Stimulated activated CD8-positive, alpha-beta memory T cell treated with anti-CD3 and anti-CD28 coated beads, Interleukin-2, amount 100 ng/mL, for 48 hours (primary cell): Measurements from ENCODE around the gene HPSE2.

Experiments used
- DNase-seq, 2 donors: peaks; one replicate each; pipeline ENCODE4 v3.0.0-alpha.2; 2020; ENCODE audit warnings: low read depth in 2 of 2

The HPSE2 gene

DNA sequence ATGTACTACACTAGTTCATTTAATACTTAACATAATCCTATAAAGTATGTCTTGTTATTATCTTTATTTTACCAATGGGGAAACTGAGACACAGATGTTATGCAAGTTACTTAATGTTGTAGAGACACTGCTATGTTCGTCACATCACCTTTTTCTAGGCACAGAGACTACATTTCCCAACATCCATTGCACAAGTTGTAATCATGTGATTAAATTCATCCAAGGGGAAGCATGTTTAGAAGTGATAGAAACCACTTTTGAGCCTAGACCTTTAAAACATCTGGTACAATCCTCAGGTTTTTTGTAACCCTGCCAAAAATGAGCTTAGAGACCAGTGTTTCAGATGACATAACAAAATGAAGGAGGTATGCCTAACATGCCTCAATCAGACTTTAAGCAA, 402.1 kb downstream of the HPSE2 start:
- no peak for DNase-seq

- DNase-seq = no peak
These were observed 402.9 kb downstream of the HPSE2 start for GRCh38 chr10:98832738-98833137.

GRCh38 chr10:98832196-98832595, 403.5 kb downstream of the HPSE2 start:
- DNase-seq = no peak

DNA sequence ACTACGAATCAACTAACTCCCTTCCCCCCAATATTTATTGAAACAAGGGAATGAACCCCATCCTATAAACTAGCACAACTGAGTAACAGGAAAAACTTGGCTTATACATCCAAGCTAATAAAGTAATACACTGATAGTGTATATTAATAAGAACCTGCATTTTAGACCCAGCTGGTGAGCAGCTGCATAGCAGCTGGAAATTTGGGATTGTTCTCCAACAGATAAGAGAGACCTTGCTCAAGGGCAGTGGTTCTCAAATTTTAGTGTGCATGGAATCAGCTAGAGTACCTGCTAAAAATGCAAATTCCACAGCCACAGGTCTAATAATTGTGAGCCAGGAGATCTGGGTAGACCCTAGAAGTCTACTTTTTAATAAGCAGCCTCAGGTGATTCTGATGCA, 404.3 kb downstream of the HPSE2 start:
- no peak for DNase-seq

GRCh38 chr10:98825741-98826140, 409.9 kb downstream of the HPSE2 start:
- no peak for DNase-seq

- no peak for DNase-seq
These were observed 418.3 kb downstream of the HPSE2 start for GRCh38 chr10:98817396-98817795.

DNA sequence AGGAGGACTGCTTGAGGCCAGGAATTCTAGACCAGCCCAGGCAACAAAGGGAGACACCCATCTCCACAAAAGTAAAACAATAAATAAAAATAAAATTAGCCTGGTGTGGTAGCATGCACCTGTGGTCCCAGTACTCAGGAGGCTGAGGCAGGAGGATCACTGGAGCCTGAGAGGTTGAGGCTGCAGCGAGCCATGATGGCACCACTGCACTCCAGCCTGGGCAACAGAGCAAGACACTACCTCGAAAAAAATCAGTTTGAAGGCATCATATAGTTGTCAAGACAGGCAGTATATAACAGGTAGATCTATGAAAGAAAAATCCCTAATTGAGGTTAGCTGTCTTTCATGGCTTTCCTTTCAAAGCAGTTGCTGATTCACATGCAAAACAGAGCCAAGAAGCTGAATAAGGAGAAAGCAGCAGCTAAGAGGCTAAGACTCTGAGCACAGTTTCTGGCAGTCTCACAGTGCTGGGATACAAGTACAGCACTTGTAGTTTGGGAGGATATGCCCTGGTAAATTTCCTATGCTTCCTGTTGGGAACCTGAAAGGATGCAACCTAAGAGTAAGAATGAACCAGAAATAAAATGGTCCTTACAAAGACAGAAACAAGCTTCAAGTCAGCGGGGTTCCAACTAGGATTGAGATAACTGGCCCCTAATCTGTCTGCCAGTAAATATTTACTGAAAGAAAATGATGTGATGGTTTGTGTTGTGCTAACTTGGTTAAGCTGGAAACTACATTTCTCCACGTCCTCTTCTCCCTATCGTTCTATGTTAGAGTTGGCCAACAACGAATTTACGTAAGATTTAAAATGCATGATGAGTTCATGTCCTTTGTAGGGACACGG, 420.4 kb downstream of the HPSE2 start:
- DNase-seq = no peak

GRCh38 chr10:98814470-98814869, 421.2 kb downstream of the HPSE2 start:
- no peak for DNase-seq

DNA sequence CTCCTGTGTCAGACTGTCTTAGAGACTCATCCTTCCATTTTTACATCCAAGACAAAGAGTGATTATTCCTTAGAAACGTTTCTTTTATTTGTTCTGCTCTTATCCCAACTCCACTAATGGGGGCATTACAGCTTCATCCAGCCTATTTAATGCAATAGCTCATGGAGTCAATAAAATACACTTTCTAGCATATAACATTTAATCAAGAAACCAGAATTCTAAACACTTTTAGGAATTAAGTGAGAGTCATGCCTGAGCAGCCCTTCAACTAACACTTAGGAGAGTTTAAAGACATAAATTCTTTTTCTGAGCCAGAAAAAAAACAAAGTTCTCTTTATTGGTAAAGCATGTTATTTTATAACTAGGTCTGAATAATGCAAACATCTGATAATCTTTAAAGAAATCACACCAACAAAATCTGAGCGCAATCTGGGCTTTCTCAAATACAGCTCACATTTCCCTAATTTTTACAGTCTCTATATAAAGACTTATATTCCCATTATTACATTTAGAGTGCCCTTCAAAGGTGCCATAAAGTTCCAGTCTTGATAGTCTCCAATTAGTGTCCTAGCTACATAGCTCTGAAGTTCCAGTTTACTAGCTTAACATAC, 427.3 kb downstream of the HPSE2 start:
- DNase-seq = no peak

- no peak for DNase-seq
These were observed 435.4 kb downstream of the HPSE2 start for GRCh38 chr10:98800263-98800662.

- no peak for DNase-seq
These were observed 440.2 kb downstream of the HPSE2 start for GRCh38 chr10:98795467-98795866.

DNA sequence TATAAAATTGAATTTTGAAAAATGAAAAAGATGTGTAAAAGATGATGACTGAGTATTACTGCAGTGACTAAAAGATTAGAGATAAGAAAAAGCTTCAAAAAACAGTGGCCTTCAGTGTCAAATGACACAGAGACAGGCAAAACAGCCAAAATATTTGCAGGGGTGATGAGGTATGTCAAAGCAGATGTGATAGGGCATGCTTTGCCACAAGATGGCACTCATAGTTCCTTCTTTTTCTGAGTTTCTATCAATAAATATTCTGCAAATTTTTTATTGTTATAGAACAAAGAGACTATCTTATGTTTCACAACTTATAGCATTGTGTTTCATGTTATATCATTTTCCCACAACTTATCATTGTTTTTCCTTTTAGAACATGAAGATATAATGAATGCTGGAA, 444.8 kb downstream of the HPSE2 start:
- DNase-seq = no peak

DNA sequence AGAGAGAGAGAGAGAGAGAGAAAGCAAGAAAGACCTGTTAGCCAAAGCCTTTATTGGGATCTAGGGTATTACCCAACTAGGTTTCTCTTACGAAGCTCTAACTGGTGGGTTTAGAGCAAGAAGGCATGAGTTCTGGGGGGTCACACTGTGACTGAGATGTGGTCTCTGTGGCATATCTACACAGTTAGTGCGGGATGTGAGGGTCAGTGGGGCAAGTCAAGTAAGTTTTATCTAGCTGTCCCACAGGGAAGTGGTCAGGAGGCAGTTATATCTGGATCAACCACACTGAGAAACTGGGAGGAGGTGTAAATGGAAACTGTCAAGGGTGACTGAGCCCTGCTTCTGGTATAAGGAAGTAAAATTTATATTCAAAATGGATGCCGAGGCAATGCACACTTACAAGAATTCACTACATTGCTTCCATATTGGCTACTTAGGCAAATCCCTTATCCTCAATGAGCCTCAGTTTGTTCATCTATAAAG, 457.3 kb downstream of the HPSE2 start:
- no peak for DNase-seq

- no peak for DNase-seq
These were observed 477.2 kb downstream of the HPSE2 start for GRCh38 chr10:98758463-98758862.

- DNase-seq = no peak
These were observed 487.4 kb downstream of the HPSE2 start for GRCh38 chr10:98748298-98748697.

GRCh38 chr10:98745645-98746044, 490.0 kb downstream of the HPSE2 start:
- DNase-seq = no peak

GRCh38 chr10:98720551-98720950, 515.1 kb downstream of the HPSE2 start:
- no peak for DNase-seq

GRCh38 chr10:98713586-98713985, 522.1 kb downstream of the HPSE2 start:
- no peak for DNase-seq

DNA sequence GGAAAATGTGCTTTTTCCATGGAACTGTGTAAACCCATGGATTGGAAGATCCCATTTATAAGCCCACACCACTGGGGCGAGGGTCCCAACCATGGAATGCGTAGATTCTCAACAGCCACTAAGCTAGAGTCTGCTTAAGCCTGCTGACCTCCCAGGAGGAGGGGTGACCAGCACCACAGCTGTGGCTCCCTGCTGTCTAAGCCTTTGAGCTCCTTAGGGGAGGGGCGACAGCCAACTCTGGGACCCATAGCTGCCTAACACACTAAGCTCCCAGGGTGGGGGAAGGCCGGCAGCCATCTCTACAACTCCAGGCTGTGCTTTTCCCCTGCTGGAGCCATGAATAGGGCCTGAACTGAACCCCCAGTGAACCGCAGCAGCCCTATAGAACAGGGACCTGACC, 539.1 kb downstream of the HPSE2 start:
- DNase-seq = no peak

- DNase-seq = no peak
These were observed 540.8 kb downstream of the HPSE2 start for GRCh38 chr10:98694883-98695282.

DNA sequence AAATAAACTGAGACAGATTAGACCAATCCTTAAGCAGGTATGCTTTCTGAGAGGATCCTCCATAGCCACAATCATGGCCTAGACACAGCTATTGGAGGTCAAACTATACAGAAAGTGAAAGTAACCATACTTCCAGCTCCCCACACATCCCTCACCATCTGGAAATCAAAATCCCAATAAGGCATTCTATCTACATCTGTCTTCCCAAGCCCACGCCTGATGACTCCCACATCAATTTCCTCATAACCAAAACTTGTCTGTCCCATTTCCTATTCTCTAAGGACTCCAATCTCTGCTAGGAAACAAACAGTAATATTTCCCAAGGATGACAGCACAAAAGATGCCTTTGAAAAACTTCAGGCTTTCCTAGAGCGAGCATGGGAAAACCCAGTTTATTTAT, 541.6 kb downstream of the HPSE2 start:
- DNase-seq = no peak

DNA sequence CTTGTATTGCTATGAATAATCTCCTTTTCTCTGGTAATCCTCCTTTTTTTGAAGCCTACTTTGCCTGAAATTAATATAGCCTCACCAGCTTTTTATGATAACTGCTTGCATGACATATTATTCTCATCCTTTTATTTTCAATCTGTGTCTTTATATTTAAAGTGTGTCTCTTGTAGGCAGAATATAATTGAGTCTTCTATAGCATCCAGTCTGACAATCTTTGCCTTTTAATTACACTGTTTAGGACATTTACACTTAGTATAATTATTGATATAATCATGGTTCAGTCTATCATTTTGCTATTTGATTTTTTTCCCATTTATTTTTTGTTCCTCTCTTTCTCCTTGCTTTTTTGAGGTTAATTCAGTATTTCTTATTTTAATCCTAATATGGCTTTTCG, 548.0 kb downstream of the HPSE2 start:
- DNase-seq = no peak
